HUES6 (cell line): Measurements from ENCODE around the gene GRAMD2A.

ENCODE experiments used
- H3K27ac ChIP-seq: 2 replicates; pipeline ENCODE4 v1.7.0; 2013; ENCODE audit warnings: low read depth, mild to moderate bottlenecking, low read length, inconsistent platforms
- H3K27me3 ChIP-seq: 2 replicates; pipeline ENCODE4 v1.6.1; 2013; ENCODE audit warnings: low read length; ENCODE audit not compliant: control insufficient read depth, insufficient read depth
- H3K36me3 ChIP-seq: 2 replicates; pipeline ENCODE4 v1.6.1; 2013; ENCODE audit warnings: low read length; ENCODE audit not compliant: control insufficient read depth, insufficient read depth
- H3K4me1 ChIP-seq: 2 replicates; pipeline ENCODE4 v1.6.1; 2013; ENCODE audit warnings: low read length; ENCODE audit not compliant: control insufficient read depth, insufficient read depth
- H3K4me3 ChIP-seq: 2 replicates; pipeline ENCODE4 v1.5.1; 2013; ENCODE audit warnings: low read depth, low read length
- H3K9ac ChIP-seq: one replicate; pipeline ENCODE4 v1.6.1; 2013; ENCODE audit warnings: mild to moderate bottlenecking, low read length
- H3K9me3 ChIP-seq: 2 replicates; pipeline ENCODE4 v1.6.1; 2013; ENCODE audit warnings: low read depth, low read length; ENCODE audit not compliant: control insufficient read depth, insufficient read depth

The GRAMD2A gene

GRCh38 chr15:72197460-72198355, at the start of gene GRAMD2A:
Gene GRAMD2A (minus strand): TSS chr15:72197787.
- Histone ChIP-seq H3K27ac (no peak within 1 kb of the TSS), H3K9me3 (no peaks in the 10 kb centered on the region), H3K36me3 (peaks cover 43% of the 10 kb centered on the region), H3K27me3 (peaks cover 18% of the 10 kb centered on the region), H3K9ac (peak within 1 kb of the TSS; percentile 52), H3K4me3 (peak within 1 kb of the TSS; percentile 77), H3K4me1 (peaks cover 11% of the 10 kb centered on the region; the same call in 1 of the 2 replicates)

- Histone ChIP-seq H3K9me3 (no peaks in the 10 kb centered on the region), H3K4me1 (peaks cover 16% of the 10 kb centered on the region; the same call in 1 of the 2 replicates), H3K4me3 (no peak overlapping the region), H3K27ac (no peak overlapping the region; the same call in 1 of the 2 replicates), H3K36me3 (peaks cover 46% of the 10 kb centered on the region), H3K9ac (no peak overlapping the region), H3K27me3 (peaks cover 40% of the 10 kb centered on the region)
Observed at GRCh38 chr15:72242775-72243370, 45.3 kb upstream of the GRAMD2A start.

DNA sequence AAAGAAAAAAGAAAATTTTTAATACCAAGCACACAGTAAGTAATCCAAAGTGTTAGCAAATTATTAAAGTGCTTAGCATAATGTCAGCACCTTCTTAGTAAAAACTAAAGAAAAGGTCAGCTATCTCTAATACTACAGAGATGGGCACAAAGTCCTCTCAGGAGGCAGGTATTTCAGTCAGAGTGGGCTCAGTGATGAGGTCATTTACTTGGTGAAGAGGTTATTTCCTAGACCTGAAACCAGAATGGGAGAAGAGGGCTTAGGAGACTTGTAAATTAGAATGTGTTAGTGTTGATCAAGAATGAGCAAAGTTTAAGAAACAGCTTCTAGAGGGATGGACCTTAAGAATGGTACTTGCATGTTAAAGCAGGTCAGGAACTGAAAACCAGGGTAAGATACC, 42.1 kb upstream of the GRAMD2A start:
- H3K4me3 ChIP-seq = no peak overlapping the region
- peaks cover 32% of the 10 kb centered on the region for H3K36me3 ChIP-seq
- peaks cover 32% of the 10 kb centered on the region; the same call in 1 of the 2 replicates for H3K4me1 ChIP-seq
- H3K9ac ChIP-seq = no peak overlapping the region
- no peak overlapping the region for H3K27ac ChIP-seq
- no peaks in the 10 kb centered on the region for H3K9me3 ChIP-seq
- H3K27me3 ChIP-seq = peaks cover 42% of the 10 kb centered on the region

- no peak overlapping the region for H3K27ac ChIP-seq
- H3K4me3 ChIP-seq = no peak overlapping the region
- no peak overlapping the region for H3K9ac ChIP-seq
- H3K4me1 ChIP-seq = peaks cover 30% of the 10 kb centered on the region; the same call in 1 of the 2 replicates
- H3K36me3 ChIP-seq = peaks cover 27% of the 10 kb centered on the region
- H3K9me3 ChIP-seq = no peaks in the 10 kb centered on the region
- peaks cover 40% of the 10 kb centered on the region for H3K27me3 ChIP-seq
Observed at GRCh38 chr15:72238586-72238985, 41.0 kb upstream of the GRAMD2A start.

- no peak overlapping the region for H3K4me3 ChIP-seq
Observed at GRCh38 chr15:72237853-72238224, 40.3 kb upstream of the GRAMD2A start.

DNA sequence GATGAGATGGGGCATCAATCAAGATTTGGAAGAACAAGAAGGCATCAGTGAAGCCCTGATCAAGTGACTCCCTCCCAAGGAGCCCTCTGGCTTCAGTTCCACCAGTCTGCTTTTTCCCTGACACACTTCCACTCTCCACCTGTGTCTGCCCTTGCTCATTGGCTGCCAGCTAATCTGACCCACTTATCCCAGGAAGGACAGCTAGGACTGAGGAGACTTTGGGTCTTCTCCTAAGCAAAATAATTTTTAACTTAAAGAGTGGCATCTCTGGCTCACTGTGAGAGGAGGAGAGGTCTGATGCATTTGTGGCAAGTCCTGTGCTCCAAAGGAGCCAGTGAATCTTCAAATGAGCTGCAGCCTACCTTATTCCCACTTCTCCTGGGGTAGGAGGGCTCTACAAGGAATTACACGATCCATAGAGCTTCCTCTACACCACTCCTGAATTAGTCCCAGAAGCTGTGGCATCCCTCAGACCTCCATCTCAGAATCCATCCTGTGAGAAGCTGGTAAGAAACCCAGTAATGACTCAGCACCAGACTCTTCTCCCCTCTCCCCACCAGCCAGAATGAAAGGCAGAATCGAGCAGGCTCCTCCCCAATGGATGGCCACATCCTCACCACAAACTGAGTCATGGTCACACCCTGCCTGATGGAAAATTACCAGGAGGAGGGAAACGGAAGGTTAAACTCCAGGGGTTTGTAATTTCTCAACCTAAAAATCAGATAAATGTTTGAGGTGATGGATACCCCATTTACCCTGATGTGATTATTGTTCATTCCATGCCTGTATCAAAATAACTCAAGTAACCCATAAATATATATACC, 39.7 kb upstream of the GRAMD2A start:
- Histone ChIP-seq H3K27me3 (peaks cover 36% of the 10 kb centered on the region), H3K4me3 (peak overlapping the region; percentile 39; the same call in 1 of the 2 replicates), H3K9ac (peak overlapping the region; percentile 77)

More at GRCh38 chr15:72237853-72238224, 40.3 kb upstream of the GRAMD2A start:
- H3K9ac ChIP-seq = peak overlapping the region; percentile 6
- peak overlapping the region; percentile 20; the same call in 1 of the 2 replicates for H3K27ac ChIP-seq
- peaks cover 27% of the 10 kb centered on the region for H3K36me3 ChIP-seq
- H3K4me1 ChIP-seq = peaks cover 24% of the 10 kb centered on the region; the same call in 1 of the 2 replicates
- peaks cover 39% of the 10 kb centered on the region for H3K27me3 ChIP-seq
- no peaks in the 10 kb centered on the region for H3K9me3 ChIP-seq

GRCh38 chr15:72236381-72237003, 38.9 kb upstream of the GRAMD2A start:
- Histone ChIP-seq H3K27ac (no peak overlapping the region; the same call in 1 of the 2 replicates), H3K4me1 (peaks cover 29% of the 10 kb centered on the region), H3K27me3 (peaks cover 28% of the 10 kb centered on the region), H3K9ac (peak overlapping the region; percentile 77), H3K9me3 (no peaks in the 10 kb centered on the region), H3K36me3 (peaks cover 17% of the 10 kb centered on the region), H3K4me3 (peak overlapping the region; percentile 39; the same call in 1 of the 2 replicates)

More for the DNA sequence above, 39.7 kb upstream of the GRAMD2A start:
- Histone ChIP-seq H3K9me3 (no peaks in the 10 kb centered on the region), H3K27ac (peak overlapping the region; percentile 75; the same call in 1 of the 2 replicates), H3K36me3 (peaks cover 24% of the 10 kb centered on the region), H3K4me1 (peaks cover 25% of the 10 kb centered on the region)

- Histone ChIP-seq H3K9me3 (no peaks in the 10 kb centered on the region), H3K36me3 (peaks cover 5% of the 10 kb centered on the region; the same call in 1 of the 2 replicates), H3K27ac (no peak overlapping the region), H3K4me3 (no peak overlapping the region), H3K27me3 (peaks cover 17% of the 10 kb centered on the region; the same call in 1 of the 2 replicates), H3K4me1 (peaks cover 29% of the 10 kb centered on the region), H3K9ac (no peak overlapping the region)
Observed at GRCh38 chr15:72235298-72235697, 37.7 kb upstream of the GRAMD2A start.

DNA sequence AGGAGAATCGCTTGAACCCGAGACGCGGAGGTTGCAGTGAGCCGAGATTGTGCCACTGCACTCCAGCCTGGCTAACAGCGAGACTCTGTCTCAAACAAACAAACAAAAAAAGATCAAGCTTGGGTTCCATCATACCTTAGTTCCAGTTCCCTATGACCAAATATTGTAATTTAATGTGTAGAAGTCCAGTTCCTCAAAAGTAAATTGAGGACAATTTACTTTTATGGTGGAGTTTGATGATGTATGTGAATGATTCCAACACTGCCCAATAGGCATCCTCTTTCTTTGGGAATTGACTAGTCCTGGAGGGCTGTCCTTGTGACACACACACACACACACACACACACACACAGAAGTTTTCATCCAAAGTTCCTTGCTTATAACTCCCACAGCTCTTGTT, 36.2 kb upstream of the GRAMD2A start:
- Histone ChIP-seq H3K4me1 (peaks cover 36% of the 10 kb centered on the region), H3K9ac (no peak overlapping the region), H3K27me3 (peaks cover 17% of the 10 kb centered on the region; the same call in 1 of the 2 replicates), H3K36me3 (peaks cover 6% of the 10 kb centered on the region; the same call in 1 of the 2 replicates), H3K4me3 (no peak overlapping the region), H3K27ac (no peak overlapping the region), H3K9me3 (no peaks in the 10 kb centered on the region)
